Breast epithelium (tissue), 4 donors: ENCODE measurements around the gene FRMD6. TPM values are rescaled to one million over a fixed set of nuclear protein-coding genes. Genes with fewer than 3 reads are reported as not detected.
A peak's percentile ranks its signal among the peaks of the same experiment; 100 is the strongest.

Experiments
- DNase-seq, 2 donors: peaks; one replicate each; pipeline ENCODE4 v3.0.0-alpha.2; 2019; ENCODE audit warnings: low spot score in 2 of 2
- H3K27ac ChIP-seq, 2 donors: fragments of 200-600 bp; sonication (generic) in 1 of 2; one replicate each; pipeline ENCODE4 v1.5.1; 2016 to 2019; ENCODE audit warnings: mild to moderate bottlenecking in 1 of 2
- H3K27me3 ChIP-seq, 2 donors: fragments of 200-600 bp; sonication (generic) in 1 of 2; one replicate each; pipeline versions ENCODE4 v1.5.1 to v1.6.0; 2017 to 2019; ENCODE audit warnings: control low read depth in 1 of 2, mild to moderate bottlenecking in 1 of 2
- H3K36me3 ChIP-seq: fragments of 200-600 bp; one replicate; pipeline ENCODE4 v1.5.1; 2019
- H3K4me1 ChIP-seq, 2 donors: fragments of 200-600 bp; sonication (generic); one replicate each; pipeline ENCODE4 v1.5.1; 2016 to 2019; ENCODE audit warnings: control low read depth in 1 of 2
- H3K4me3 ChIP-seq, 3 donors: fragments of 200-600 bp; sonication (generic); 1 replicate in 2 of 3; 2 replicates in 1 of 3; pipeline ENCODE4 v1.5.1; 2016 to 2019; ENCODE audit warnings: mild to moderate bottlenecking in 3 of 3, moderate library complexity in 2 of 3
- H3K9me3 ChIP-seq, 2 donors: fragments of 200-600 bp; sonication (generic) in 1 of 2; one replicate each; pipeline ENCODE4 v1.5.1; 2016 to 2019; ENCODE audit warnings: control low read depth in 1 of 2
- CTCF ChIP-seq, 3 donors: fragments of 450-650 bp; IDR thresholded peaks; one replicate each; pipeline ENCODE4 v1.5.1; 2016 to 2017; ENCODE audit warnings: antibody characterized with exemption in 3 of 3, mild to moderate bottlenecking in 3 of 3, moderate library complexity in 3 of 3
- POLR2A ChIP-seq: fragments of 450-650 bp; IDR thresholded peaks from one replicate; pipeline ENCODE4 v1.6.1; 2016; ENCODE audit warnings: antibody characterized with exemption, mild to moderate bottlenecking, moderate library complexity
- POLR2AphosphoS5 ChIP-seq, 3 donors: sonication (generic); formaldehyde crosslinking; IDR thresholded peaks; one replicate each; pipeline ENCODE4 v1.6.1; 2017; ENCODE audit warnings: antibody characterized with exemption in 3 of 3
- intact Hi-C: fragments of 100-400 bp; cut with DNase I; formaldehyde crosslinking; loops from one replicate; pipeline ENCODE4 v1.15.1; 2023; ENCODE audit warnings: low total_unique reads
- total RNA-seq, 3 donors: library from RNA; depleted of rRNA; stranded (reverse); fragments of >200 nt; gene quantifications; one replicate each; pipeline ENCODE4 v1.1.0, GENCODE V29; 2016

Gene FRMD6
- total RNA-seq, 3 donors from 2014 or later: 14.6 to 111 (median 80.3) TPM

GRCh38 chr14:51638071-51638944, 13.4 kb upstream of the FRMD6 start:
- Histone ChIP-seq H3K4me1 (no peaks in the 10 kb centered on the region), H3K9me3 (no peaks in the 10 kb centered on the region), H3K27ac (peak overlapping the region; percentile 49 to 68), H3K36me3 (no peaks in the 10 kb centered on the region), H3K27me3 (no peaks in the 10 kb centered on the region), H3K4me3 (no peak overlapping the region)
- TF ChIP-seq POLR2A (no peak), POLR2AphosphoS5 (IDR thresholded peaks at IDR 0.05) (no peak), CTCF (IDR thresholded peaks at IDR 0.05) (no peak)
- intact Hi-C loops: no loop called here
- peak in 1 of 2 donors; percentile 73 for DNase-seq

GRCh38 chr14:51639668-51640316, 11.9 kb upstream of the FRMD6 start:
- H3K4me3 ChIP-seq: no peak overlapping the region
- no peaks in the 10 kb centered on the region for H3K4me1 ChIP-seq
- TF ChIP-seq POLR2AphosphoS5 (IDR thresholded peaks at IDR 0.05) (no peak), CTCF (IDR thresholded peaks at IDR 0.05) (no peak), POLR2A (no peak)
- no peaks in the 10 kb centered on the region for H3K27me3 ChIP-seq
- H3K9me3 ChIP-seq: no peaks in the 10 kb centered on the region
- H3K36me3 ChIP-seq: no peaks in the 10 kb centered on the region
- intact Hi-C loops: no loop called here
- DNase-seq: no peak
- no peak overlapping the region for H3K27ac ChIP-seq

GRCh38 chr14:51643140-51643539, 8.6 kb upstream of the FRMD6 start:
- H3K4me1 ChIP-seq: no peaks in the 10 kb centered on the region
- TF ChIP-seq POLR2AphosphoS5 (IDR thresholded peaks at IDR 0.05): no peak
- no peak for TF ChIP-seq POLR2A
- TF ChIP-seq CTCF (IDR thresholded peaks at IDR 0.05): no peak
- H3K27me3 ChIP-seq: no peaks in the 10 kb centered on the region
- H3K4me3 ChIP-seq: no peak overlapping the region
- no peak for DNase-seq
- H3K36me3 ChIP-seq: no peaks in the 10 kb centered on the region
- intact Hi-C loops: no loop called here
- H3K27ac ChIP-seq: no peak overlapping the region
- no peaks in the 10 kb centered on the region for H3K9me3 ChIP-seq

GRCh38 chr14:51644217-51644933, 7.3 kb upstream of the FRMD6 start:
- intact Hi-C loops: no loop called here
- H3K4me1 ChIP-seq: peaks cover 0 to 1% of the 10 kb centered on the region in 2 donors
- no peaks in the 10 kb centered on the region for H3K36me3 ChIP-seq
- TF ChIP-seq CTCF (IDR thresholded peaks at IDR 0.05) (no peak), POLR2AphosphoS5 (IDR thresholded peaks at IDR 0.05) (no peak), POLR2A (no peak)
- no peak overlapping the region for H3K27ac ChIP-seq
- H3K9me3 ChIP-seq: no peaks in the 10 kb centered on the region
- no peak for DNase-seq
- H3K27me3 ChIP-seq: no peaks in the 10 kb centered on the region
- H3K4me3 ChIP-seq: no peak overlapping the region
